Loucy (cell line): ENCODE data around the gene AGAP1.

Experiments
- EZH2phosphoT487 ChIP-seq: fragments of 200-600 bp; IDR thresholded peaks from 2 replicates; pipeline ENCODE4 v1.6.1; 2018; ENCODE audit warnings: antibody characterized with exemption, mild to moderate bottlenecking, moderate library complexity, borderline replicate concordance
- TF ChIP-seq, protein P1 (sequence below): fragments of 200-600 bp; sonication (generic); conservative IDR thresholded peaks from 2 replicates; pipeline ENCODE4 v1.5.1; 2014; ENCODE audit warnings: mild to moderate bottlenecking, antibody characterized with exemption, low read length

GRCh38 chr2:236106761-236107160, 612.9 kb downstream of the AGAP1 start:
- TF ChIP-seq, protein P1, sequence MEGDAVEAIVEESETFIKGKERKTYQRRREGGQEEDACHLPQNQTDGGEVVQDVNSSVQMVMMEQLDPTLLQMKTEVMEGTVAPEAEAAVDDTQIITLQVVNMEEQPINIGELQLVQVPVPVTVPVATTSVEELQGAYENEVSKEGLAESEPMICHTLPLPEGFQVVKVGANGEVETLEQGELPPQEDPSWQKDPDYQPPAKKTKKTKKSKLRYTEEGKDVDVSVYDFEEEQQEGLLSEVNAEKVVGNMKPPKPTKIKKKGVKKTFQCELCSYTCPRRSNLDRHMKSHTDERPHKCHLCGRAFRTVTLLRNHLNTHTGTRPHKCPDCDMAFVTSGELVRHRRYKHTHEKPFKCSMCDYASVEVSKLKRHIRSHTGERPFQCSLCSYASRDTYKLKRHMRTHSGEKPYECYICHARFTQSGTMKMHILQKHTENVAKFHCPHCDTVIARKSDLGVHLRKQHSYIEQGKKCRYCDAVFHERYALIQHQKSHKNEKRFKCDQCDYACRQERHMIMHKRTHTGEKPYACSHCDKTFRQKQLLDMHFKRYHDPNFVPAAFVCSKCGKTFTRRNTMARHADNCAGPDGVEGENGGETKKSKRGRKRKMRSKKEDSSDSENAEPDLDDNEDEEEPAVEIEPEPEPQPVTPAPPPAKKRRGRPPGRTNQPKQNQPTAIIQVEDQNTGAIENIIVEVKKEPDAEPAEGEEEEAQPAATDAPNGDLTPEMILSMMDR = no peak
- no peak for TF ChIP-seq EZH2phosphoT487
